ENCODE data around the gene SLC4A4. TPM values are rescaled to one million over a fixed set of nuclear protein-coding genes. Genes with fewer than 3 reads are reported as not detected.

Gene SLC4A4
- total RNA-seq, 4 donors from 2014 or later = 0.90 to 5.9 (median 4.4) TPM

DNA sequence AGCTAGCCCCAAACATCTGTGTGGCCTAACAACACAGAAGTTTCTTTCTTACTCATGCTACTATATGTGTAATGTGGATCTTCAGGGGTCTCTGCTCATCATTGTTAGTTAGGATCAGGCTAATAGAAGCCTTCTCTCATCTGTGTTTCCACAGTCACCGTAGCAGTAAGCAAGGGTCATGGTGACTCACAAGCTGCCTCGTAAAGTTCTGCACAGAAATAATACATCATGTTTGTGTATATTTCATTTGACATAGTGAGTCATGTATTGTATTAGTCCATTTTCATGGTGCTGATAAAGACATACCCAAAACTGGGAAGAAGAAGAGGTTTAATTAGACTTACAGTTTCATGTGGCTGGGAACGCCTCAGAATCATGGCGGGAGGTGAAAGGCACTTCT is 38.7 kb downstream of the SLC4A4 start:
- H3K4me3 ChIP-seq = no peak overlapping the region
- H3K27ac ChIP-seq = no peak overlapping the region
- no peaks in the 10 kb centered on the region for H3K27me3 ChIP-seq
- H3K4me1 ChIP-seq = no peaks in the 10 kb centered on the region
- no peaks in the 10 kb centered on the region for H3K36me3 ChIP-seq
- no peak for DNase-seq (ENCODE audit: low spot score in 2 of 2)
- TF ChIP-seq, protein P1, sequence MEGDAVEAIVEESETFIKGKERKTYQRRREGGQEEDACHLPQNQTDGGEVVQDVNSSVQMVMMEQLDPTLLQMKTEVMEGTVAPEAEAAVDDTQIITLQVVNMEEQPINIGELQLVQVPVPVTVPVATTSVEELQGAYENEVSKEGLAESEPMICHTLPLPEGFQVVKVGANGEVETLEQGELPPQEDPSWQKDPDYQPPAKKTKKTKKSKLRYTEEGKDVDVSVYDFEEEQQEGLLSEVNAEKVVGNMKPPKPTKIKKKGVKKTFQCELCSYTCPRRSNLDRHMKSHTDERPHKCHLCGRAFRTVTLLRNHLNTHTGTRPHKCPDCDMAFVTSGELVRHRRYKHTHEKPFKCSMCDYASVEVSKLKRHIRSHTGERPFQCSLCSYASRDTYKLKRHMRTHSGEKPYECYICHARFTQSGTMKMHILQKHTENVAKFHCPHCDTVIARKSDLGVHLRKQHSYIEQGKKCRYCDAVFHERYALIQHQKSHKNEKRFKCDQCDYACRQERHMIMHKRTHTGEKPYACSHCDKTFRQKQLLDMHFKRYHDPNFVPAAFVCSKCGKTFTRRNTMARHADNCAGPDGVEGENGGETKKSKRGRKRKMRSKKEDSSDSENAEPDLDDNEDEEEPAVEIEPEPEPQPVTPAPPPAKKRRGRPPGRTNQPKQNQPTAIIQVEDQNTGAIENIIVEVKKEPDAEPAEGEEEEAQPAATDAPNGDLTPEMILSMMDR (IDR thresholded peaks at IDR 0.05) = no peak
- no peak for TF ChIP-seq EP300 (IDR thresholded peaks at IDR 0.05)
- TF ChIP-seq POLR2A (IDR thresholded peaks at IDR 0.05) = no peak
- no peaks in the 10 kb centered on the region for H3K9me3 ChIP-seq
- WGBS, 2 donors = 69 to 79% methylated on average over 4 of the region's 4 CpGs

DNA sequence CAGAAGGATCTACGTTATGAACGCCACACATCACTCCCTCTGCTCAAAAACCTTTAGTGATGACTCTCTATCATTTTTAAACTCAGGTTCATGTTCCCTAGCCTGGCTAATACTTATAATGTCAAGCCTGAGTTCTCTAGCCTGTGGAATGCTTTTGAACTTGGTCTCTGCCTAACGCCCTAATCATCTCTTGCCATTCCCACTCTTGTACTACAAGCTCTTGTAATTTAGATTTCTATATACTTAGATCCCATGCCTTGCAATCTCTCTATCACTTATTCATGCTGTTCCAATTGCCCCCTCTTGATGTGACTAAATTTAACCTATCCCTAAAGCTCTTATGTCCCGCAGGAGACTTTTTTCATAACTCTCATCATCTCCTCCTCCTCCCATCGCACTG is 40.3 kb downstream of the SLC4A4 start:
- 87 to 91% methylated on average over 5 of the region's 5 CpGs for WGBS, 2 donors
- Histone ChIP-seq H3K27ac (no peak overlapping the region), H3K27me3 (no peaks in the 10 kb centered on the region), H3K9me3 (no peaks in the 10 kb centered on the region), H3K4me1 (no peaks in the 10 kb centered on the region), H3K4me3 (no peak overlapping the region), H3K36me3 (no peaks in the 10 kb centered on the region)
- TF ChIP-seq, protein P1 (IDR thresholded peaks at IDR 0.05) = no peak
- TF ChIP-seq POLR2A (IDR thresholded peaks at IDR 0.05) (no peak), EP300 (IDR thresholded peaks at IDR 0.05) (no peak)
- DNase-seq (ENCODE audit: low spot score in 2 of 2) = no peak

DNA sequence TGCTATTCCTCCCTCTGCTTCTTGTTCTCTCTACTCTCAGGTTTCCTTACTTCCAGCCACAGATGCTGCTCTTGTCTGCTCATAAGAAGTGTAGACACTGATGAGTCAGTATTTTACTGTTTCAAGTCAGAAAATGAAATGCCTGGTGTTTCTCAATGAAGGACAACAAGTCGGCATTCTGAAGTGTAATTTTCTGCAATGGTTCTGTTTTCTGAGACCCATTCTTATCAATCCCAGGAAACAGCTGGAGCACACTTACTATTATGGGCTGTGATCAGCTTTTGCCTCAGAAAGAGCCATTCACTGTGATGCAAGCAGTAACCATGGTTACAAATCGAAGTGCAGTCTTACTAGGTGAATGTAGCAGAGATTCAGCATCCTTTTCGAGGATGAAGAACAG is 42.0 kb downstream of the SLC4A4 start:
- H3K4me3 ChIP-seq = no peak overlapping the region
- H3K27me3 ChIP-seq = no peaks in the 10 kb centered on the region
- WGBS, 2 donors = 70 to 83% methylated on average over 3 of the region's 3 CpGs
- no peak overlapping the region for H3K27ac ChIP-seq
- no peaks in the 10 kb centered on the region for H3K9me3 ChIP-seq
- no peaks in the 10 kb centered on the region for H3K36me3 ChIP-seq
- TF ChIP-seq POLR2A (IDR thresholded peaks at IDR 0.05) = no peak
- TF ChIP-seq EP300 (IDR thresholded peaks at IDR 0.05) = no peak
- TF ChIP-seq, protein P1 (IDR thresholded peaks at IDR 0.05) = no peak
- no peak for DNase-seq (ENCODE audit: low spot score in 2 of 2)
- no peaks in the 10 kb centered on the region for H3K4me1 ChIP-seq

DNA sequence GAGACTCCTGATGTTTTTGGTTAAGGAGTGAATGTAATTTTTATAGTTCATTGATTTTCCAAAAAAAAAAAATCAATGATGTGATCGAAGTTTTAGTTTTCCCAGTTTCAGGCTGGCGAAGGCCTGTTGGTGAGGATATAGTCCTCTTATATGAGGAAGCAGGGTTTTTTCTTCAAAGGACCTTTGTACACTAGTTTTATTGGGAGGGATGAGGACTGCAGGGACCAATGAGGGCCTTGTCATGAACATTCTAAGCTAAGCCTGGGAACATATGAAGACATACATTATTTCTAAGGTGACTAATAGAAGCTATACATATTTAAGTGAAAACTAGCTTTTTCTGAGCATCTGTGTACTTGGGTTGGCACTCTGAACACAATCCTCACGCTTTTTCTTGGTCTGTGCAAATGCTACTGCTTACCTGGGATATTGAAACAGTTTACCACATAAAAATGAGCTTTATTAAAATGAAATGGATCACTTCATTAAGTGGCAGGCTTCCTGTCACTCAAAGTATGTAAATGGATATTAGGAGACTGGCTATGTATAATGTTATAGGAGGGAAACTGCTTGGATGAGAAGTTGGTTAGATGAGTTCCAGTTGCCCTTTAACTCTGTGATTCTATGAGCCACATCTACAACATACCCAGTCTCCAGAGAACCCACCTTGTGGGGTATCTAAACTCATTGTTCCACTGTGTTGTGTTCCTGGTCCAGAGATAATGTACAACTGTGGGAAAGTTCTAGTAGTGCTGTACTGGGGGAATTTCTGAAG is 43.5 kb downstream of the SLC4A4 start:
- WGBS, 2 donors = 91 to 97% methylated on average over 3 of the region's 3 CpGs
- no peak for DNase-seq (ENCODE audit: low spot score in 2 of 2)
- TF ChIP-seq POLR2A (IDR thresholded peaks at IDR 0.05) (no peak), EP300 (IDR thresholded peaks at IDR 0.05) (no peak)
- TF ChIP-seq, protein P1 (IDR thresholded peaks at IDR 0.05) = no peak
- Histone ChIP-seq H3K27ac (no peak overlapping the region), H3K27me3 (no peaks in the 10 kb centered on the region), H3K36me3 (no peaks in the 10 kb centered on the region), H3K4me1 (no peaks in the 10 kb centered on the region), H3K4me3 (no peak overlapping the region), H3K9me3 (no peaks in the 10 kb centered on the region)

DNA sequence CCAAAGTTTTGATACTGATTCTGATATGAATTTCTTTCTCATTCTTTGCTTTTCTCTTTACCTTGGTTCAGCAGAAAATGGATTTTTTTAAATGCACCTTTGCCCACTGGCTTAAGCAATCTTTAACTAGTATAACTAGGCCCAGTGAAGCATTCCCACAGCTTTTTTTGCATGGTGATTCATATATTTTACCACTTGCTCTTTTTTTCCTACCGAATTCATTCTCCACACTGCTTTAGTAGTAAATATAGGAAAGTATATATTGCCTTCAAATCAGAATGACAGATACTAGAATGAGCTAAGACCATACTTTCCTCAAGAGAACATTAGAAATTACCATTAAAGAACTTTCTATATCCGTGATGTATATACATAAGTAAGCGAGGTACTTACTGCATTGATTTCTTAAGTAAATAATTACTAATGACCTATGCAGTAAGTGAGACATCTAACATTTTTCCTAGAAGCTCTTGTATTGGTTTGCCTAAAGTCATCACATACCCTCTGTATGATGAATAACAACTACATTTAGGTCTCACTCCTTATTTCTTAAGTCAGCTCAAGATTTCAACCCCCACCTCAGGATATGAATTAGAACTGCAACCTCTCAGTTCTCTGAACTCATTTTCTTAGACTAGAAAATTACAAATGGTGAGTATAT is 44.2 kb downstream of the SLC4A4 start:
- WGBS, 2 donors = 91 to 99% methylated on average over 3 of the region's 3 CpGs
- TF ChIP-seq EP300 (IDR thresholded peaks at IDR 0.05) = no peak
- TF ChIP-seq, protein P1 (IDR thresholded peaks at IDR 0.05) = no peak
- TF ChIP-seq POLR2A (IDR thresholded peaks at IDR 0.05) = no peak

More for the DNA sequence above, 44.2 kb downstream of the SLC4A4 start:
- H3K9me3 ChIP-seq = no peaks in the 10 kb centered on the region
- H3K4me1 ChIP-seq = no peaks in the 10 kb centered on the region
- no peak for DNase-seq (ENCODE audit: low spot score in 2 of 2)
- no peaks in the 10 kb centered on the region for H3K36me3 ChIP-seq
- H3K27ac ChIP-seq = no peak overlapping the region
- no peak overlapping the region for H3K4me3 ChIP-seq
- H3K27me3 ChIP-seq = no peaks in the 10 kb centered on the region
